ENCODE data around the gene GRAMD1A.
"Not testable (repeated sequence)": the region's sequence is repeated elsewhere in the genome, so short reads cannot be mapped to it uniquely, and the experiment has no call there.

The GRAMD1A gene

DNA sequence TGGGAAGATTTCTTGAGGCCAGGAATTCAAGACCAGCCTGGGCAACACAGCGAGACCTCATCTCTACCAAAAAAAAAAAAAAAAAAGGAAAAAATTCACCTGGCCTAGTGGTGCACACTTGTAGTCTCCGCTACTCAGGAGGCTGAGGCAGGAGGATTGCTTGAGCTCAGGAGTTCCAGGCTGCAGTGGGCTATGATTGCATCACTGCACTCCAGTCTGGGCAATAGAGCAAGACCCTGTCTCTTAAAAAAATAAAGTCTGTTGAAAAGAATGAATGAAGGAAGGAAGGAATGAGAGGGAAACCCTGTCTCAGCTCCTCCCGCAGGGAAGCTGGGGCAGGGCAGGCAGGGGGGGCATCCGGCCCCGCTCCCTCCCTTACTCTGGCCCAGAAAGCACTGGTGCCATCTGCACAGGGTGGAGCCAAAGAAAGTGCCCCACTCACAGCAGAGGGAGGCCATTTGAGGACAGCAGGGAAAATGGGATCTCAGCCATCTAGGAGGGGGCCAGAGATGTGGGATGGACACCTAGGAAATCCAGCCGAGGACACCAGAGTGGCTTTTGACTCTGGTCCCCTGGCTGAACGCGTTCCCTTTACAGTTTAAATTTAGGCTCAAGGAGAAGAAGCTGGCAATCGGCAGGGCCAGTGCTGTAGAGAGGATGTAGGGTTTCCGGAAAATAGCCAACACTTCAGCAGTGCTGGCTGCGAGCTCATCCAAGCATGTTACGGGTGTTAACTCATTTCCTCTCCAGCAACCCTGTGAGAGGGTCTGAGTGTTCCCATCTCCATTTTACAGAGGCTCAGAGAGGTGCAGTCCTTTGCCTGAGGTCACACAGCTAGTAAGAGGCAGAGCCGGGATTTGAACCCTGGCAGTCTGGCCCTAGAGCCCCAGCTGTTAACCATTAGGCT lies 37.8 kb downstream of the GRAMD1A start:
- no peak for DNase-seq (ENCODE audit: low read depth in 2 of 2)

- no peak for DNase-seq (ENCODE audit: low read depth in 2 of 2)
These were observed 38.7 kb downstream of the GRAMD1A start for GRCh38 chr19:35038623-35039512.

- DNase-seq (ENCODE audit: low read depth in 2 of 2), result no peak
These were observed 40.0 kb downstream of the GRAMD1A start for GRCh38 chr19:35039881-35040825.

GRCh38 chr19:35040826-35041547 lies 40.9 kb downstream of the GRAMD1A start:
- no peak for DNase-seq (ENCODE audit: low read depth in 2 of 2)

GRCh38 chr19:35041548-35042055 lies 41.5 kb downstream of the GRAMD1A start, which contains the start of gene HPN:
Gene HPN (plus strand): TSS chr19:35041721. CDS start chr19:35042507, 786 bp downstream.
- no peak for DNase-seq (ENCODE audit: low read depth in 2 of 2)

DNA sequence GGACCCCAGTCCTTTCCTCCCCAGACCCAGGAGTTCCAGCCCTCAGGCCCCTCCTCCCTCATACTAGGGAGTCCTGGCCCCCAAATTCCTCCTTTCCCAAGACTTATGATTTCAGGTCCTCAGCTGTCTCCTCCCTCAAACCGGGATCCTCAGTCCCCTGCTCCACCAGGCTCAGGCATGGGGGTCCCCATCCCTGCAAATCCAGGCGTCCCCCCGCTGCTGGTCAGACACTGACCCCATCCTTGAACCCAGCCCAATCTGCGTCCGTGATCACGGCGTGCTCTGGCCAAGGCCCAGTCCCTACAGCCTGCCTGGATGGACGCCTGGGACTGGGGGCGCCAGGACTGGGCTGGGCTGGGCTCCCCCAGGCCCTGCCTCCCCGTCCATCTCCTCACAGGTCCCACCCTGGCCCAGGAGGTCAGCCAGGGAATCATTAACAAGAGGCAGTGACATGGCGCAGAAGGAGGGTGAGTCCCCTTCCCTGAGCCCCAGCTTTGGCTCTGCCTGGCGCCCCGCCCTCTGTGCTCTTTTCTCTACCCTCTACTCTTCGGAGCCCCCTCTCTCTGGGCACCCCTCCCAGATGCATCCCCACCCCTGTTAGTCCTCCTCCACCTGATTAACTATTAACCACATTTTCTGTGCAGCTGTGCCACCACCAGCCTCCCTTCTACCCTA lies 42.1 kb downstream of the GRAMD1A start:
- no peak for DNase-seq (ENCODE audit: low read depth in 2 of 2)

DNA sequence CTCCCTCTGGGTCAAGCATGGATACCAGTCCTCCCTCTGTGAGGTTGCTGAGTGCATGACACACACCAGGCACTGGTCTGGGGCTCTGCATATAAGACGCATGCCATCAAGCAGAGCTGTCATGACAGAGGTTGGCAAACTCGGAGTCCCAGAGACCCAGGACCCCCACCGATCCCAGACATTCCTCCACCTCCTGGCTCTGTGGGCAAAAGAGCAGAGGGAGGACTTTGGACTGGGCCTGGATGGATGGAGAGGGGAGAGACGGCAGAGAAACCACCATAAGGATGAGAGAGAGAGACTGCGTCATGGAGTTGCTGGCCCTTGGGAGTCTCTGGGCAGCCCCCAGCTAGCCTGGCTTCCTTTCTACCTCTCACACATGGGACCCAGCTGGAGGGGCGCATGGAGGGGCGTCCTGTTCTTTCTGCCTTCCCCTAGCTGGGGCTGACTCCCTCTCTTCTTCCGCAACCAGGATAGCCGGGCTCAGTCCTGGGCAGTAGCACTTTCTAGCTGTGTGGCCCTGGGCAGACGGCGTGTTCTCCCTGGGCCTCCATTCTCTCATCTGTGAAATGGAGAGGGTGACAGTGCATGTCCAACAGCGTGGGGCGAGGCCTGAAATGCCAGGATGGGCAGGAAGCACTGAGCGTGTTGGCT lies 43.0 kb downstream of the GRAMD1A start:
- DNase-seq (ENCODE audit: low read depth in 2 of 2), result no peak

- DNase-seq (ENCODE audit: low read depth in 2 of 2), result no peak
These were observed 43.8 kb downstream of the GRAMD1A start for GRCh38 chr19:35043906-35044305.

- peak in 1 of 2 donors; percentile 57 for DNase-seq (ENCODE audit: low read depth in 2 of 2)
These were observed 44.4 kb downstream of the GRAMD1A start for GRCh38 chr19:35044317-35045117.

DNA sequence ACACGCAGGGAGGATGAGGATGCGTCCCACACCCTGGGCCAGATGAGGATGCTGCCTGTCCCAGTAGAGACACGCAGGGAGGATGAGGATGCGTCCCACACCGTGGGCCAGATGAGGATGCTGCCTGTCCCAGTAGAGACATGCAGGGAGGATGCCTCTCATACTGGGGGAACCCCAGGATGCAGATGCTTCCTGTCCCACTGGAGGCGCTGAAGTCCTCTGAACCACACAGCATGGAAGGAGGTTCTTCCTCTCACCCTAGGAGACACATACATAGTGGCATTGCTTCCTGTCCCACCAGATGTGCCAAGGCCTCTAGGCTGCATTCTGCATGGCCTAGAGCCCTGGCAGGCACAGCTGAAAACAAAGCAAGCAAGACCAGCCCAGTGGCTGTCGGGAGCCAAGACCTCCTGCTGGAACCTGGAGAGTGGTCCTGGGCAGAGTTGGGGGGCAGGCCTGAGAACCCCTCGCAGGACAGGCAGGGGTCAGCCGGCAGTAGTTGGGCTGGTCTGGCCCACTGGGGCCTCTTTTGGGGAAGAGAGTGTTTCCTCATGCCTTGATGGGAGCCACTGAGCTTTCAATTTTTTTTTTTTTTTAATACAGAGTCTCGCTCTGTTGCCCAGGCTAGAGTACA lies 45.7 kb downstream of the GRAMD1A start:
- peak in 1 of 2 donors; percentile 36 for DNase-seq (ENCODE audit: low read depth in 2 of 2)

GRCh38 chr19:35046461-35046860 lies 46.3 kb downstream of the GRAMD1A start:
- no peak for DNase-seq (ENCODE audit: low read depth in 2 of 2)

- no peak for DNase-seq (ENCODE audit: low read depth in 2 of 2)
These were observed 48.8 kb downstream of the GRAMD1A start for GRCh38 chr19:35048911-35049411.

GRCh38 chr19:35049456-35049855 lies 49.3 kb downstream of the GRAMD1A start:
- no peak for DNase-seq (ENCODE audit: low read depth in 2 of 2)

GRCh38 chr19:35050662-35051061 lies 50.5 kb downstream of the GRAMD1A start:
- DNase-seq (ENCODE audit: low read depth in 2 of 2), result not testable (repeated sequence)

GRCh38 chr19:35051268-35051667 lies 51.1 kb downstream of the GRAMD1A start:
- not testable (repeated sequence) for DNase-seq (ENCODE audit: low read depth in 2 of 2)

GRCh38 chr19:35051796-35052195 lies 51.7 kb downstream of the GRAMD1A start:
- DNase-seq (ENCODE audit: low read depth in 2 of 2), result no peak

DNA sequence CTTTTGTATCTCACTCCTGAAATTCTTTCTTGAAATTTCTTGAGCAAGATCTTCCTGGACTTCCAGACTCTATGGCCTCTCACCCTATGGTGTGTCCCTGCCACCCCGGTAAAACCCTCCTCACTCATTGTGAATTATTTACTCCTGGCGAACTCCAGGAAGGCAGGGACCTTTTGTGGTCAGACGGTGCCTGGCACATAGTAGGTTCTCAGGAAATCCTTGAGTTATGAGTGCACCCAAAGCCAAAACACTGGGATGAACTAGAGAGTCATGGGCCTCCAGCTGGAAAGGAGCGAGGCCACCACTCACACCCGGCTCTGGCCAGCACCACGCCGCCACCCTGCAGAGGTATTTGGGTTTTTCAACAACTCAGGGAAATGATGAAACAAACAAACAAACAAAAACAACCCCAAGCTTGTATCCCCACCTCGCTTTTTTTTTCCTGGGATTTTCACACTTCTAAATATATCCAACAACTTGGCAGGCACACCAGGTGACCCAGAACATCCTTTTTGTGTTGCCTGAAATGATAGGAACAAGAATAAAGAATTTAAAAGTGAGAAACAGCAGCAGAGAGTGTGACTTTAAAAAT lies 52.6 kb downstream of the GRAMD1A start:
- DNase-seq (ENCODE audit: low read depth in 2 of 2), result no peak

Measured in stimulated activated CD4-positive, alpha-beta T cell treated with anti-CD3 and anti-CD28 coated beads, Interleukin-15, amount 100 ng/mL, for 48 hours (primary cell).